ENCODE results near the gene PCYT1B. TPM values are rescaled to one million over a fixed set of nuclear protein-coding genes. Genes with fewer than 3 reads are reported as not detected.

The PCYT1B gene
- total and polyA plus RNA-seq, 2 experiments from 2014 or later: not detected

DNA sequence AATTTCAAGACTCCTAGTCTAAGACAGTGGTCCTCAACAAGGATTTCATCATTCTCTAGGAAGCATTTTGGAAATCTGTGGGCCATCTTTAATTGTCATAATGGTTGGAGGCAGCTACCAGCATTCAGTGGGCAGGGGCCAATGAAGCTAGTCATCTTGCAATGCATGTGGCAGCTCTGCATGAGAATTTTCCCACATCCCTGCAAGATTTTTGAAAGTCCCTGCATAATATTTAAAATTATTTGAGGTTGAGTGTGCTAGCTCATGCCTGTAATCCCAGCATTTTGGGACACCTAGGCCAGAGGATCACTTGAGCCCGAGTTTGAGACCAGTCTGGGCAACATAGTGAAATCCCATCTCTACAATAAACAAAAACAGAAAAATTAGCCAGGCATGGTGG is 44.0 kb downstream of the PCYT1B start:
- no peaks in the 10 kb centered on the region for H4K20me1 ChIP-seq (ENCODE audit: insufficient read depth)
- H3F3A ChIP-seq (ENCODE audit: insufficient read depth): no peaks in the 10 kb centered on the region
- no peaks in the 10 kb centered on the region for H3K27me3 ChIP-seq (replicated peaks; ENCODE audit: insufficient read depth)
- no peak overlapping the region for H2AFZ ChIP-seq
- H3K79me2 ChIP-seq (ENCODE audit: insufficient read depth): no peaks in the 10 kb centered on the region
- 11 to 30% methylated on average over 1 of the region's 1 CpG for WGBS, 2 experiments (ENCODE audit: low coverage in 1 of 2, low lambda C conversion rate in 2 of 2, missing lambda C conversion rate in 2 of 2)
- no peak overlapping the region for H3K4me3 ChIP-seq
- no peaks in the 10 kb centered on the region for H3K9me2 ChIP-seq (ENCODE audit: insufficient read depth)
- H3K9me3 ChIP-seq (ENCODE audit: low read depth): no peaks in the 10 kb centered on the region
- no peak overlapping the region for H3K9ac ChIP-seq
- no peak overlapping the region for H3K4me2 ChIP-seq (ENCODE audit: unreplicated experiment)
- DNase-seq: no peak
- in situ Hi-C loops (cut with MboI): no loop called here
- TF ChIP-seq EZH2phosphoT487 (IDR thresholded peaks at IDR 0.05; ENCODE audit: insufficient read depth, low read depth) (no peak), EZH2 (IDR thresholded peaks at IDR 0.05; ENCODE audit: insufficient read depth, poor library complexity, severe bottlenecking) (no peak)
- H3K36me3 ChIP-seq (ENCODE audit: low read depth): no peaks in the 10 kb centered on the region
- H3K27ac ChIP-seq: no peak overlapping the region
- no peaks in the 10 kb centered on the region for H3K4me1 ChIP-seq (ENCODE audit: insufficient read depth)

DNA sequence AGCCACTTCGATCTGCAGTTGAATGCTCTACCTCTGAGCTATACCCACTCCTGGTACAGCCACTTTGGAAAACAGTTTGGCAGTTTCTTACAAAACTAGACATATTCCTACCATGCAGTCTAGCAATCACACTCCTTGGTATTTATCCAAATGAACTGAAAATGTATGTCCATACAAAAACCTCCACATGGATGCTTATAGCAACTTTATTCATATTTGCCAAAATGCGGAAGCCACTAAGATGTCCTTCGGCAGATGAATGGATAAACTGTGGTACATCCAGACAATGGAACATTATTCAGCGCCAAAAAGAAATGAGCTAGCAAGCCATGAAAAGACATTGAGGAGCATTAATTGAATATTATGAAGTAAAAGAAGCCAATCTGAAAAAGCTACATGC is 45.3 kb downstream of the PCYT1B start:
- Histone ChIP-seq H3K27me3 (replicated peaks; ENCODE audit: insufficient read depth) (no peaks in the 10 kb centered on the region), H3K9me3 (ENCODE audit: low read depth) (no peaks in the 10 kb centered on the region), H3K9me2 (ENCODE audit: insufficient read depth) (no peaks in the 10 kb centered on the region), H3K79me2 (ENCODE audit: insufficient read depth) (no peaks in the 10 kb centered on the region), H2AFZ (no peak overlapping the region), H4K20me1 (ENCODE audit: insufficient read depth) (no peaks in the 10 kb centered on the region), H3F3A (ENCODE audit: insufficient read depth) (no peaks in the 10 kb centered on the region), H3K36me3 (ENCODE audit: low read depth) (no peaks in the 10 kb centered on the region), H3K9ac (no peak overlapping the region), H3K4me1 (ENCODE audit: insufficient read depth) (no peaks in the 10 kb centered on the region), H3K4me2 (ENCODE audit: unreplicated experiment) (no peak overlapping the region), H3K27ac (no peak overlapping the region), H3K4me3 (no peak overlapping the region)
- no peak for DNase-seq
- TF ChIP-seq EZH2 (IDR thresholded peaks at IDR 0.05; ENCODE audit: insufficient read depth, poor library complexity, severe bottlenecking): no peak
- no peak for TF ChIP-seq EZH2phosphoT487 (IDR thresholded peaks at IDR 0.05; ENCODE audit: insufficient read depth, low read depth)
- WGBS, 2 experiments (ENCODE audit: low coverage in 1 of 2, low lambda C conversion rate in 2 of 2, missing lambda C conversion rate in 2 of 2): 46 to 56% methylated on average over 4 of the region's 4 CpGs
- in situ Hi-C loops (cut with MboI): no loop called here

- Histone ChIP-seq H4K20me1 (ENCODE audit: insufficient read depth) (no peaks in the 10 kb centered on the region), H3K27me3 (replicated peaks; ENCODE audit: insufficient read depth) (no peaks in the 10 kb centered on the region), H3K36me3 (ENCODE audit: low read depth) (no peaks in the 10 kb centered on the region), H3K4me1 (ENCODE audit: insufficient read depth) (no peaks in the 10 kb centered on the region), H3F3A (ENCODE audit: insufficient read depth) (no peaks in the 10 kb centered on the region), H3K79me2 (ENCODE audit: insufficient read depth) (no peaks in the 10 kb centered on the region), H3K9ac (no peak overlapping the region), H3K4me3 (no peak overlapping the region), H3K4me2 (ENCODE audit: unreplicated experiment) (no peak overlapping the region), H3K27ac (no peak overlapping the region), H3K9me2 (ENCODE audit: insufficient read depth) (no peaks in the 10 kb centered on the region), H2AFZ (no peak overlapping the region), H3K9me3 (ENCODE audit: low read depth) (no peaks in the 10 kb centered on the region)
- WGBS, 2 experiments (ENCODE audit: low coverage in 1 of 2, low lambda C conversion rate in 2 of 2, missing lambda C conversion rate in 2 of 2): 51 to 53% methylated on average over 4 of the region's 4 CpGs
- TF ChIP-seq EZH2phosphoT487 (IDR thresholded peaks at IDR 0.05; ENCODE audit: insufficient read depth, low read depth) (no peak), EZH2 (IDR thresholded peaks at IDR 0.05; ENCODE audit: insufficient read depth, poor library complexity, severe bottlenecking) (no peak)
- in situ Hi-C loops (cut with MboI): no loop called here
- DNase-seq: no peak
Measured at GRCh38 chrX:24594501-24594900, 52.6 kb downstream of the PCYT1B start.

DNA sequence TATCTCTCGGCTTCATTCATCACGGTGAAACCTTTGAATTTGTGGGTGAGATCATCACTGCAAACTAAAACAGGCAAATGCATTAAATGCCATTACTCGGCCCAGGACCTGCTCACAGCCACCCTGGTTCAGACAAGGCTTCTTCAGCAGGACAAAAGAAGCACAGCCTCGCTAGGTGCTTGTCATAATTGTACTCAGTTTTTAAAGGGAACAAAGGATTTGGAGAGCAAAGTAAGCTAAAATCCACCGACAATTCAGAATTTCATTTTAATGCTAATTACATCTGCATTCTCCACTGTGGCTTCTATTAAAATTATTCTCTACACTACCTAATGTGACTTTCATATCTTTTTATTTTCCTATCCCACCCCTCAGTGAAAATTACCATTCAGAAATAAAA is 57.0 kb downstream of the PCYT1B start:
- Histone ChIP-seq H2AFZ (no peak overlapping the region), H3K36me3 (ENCODE audit: low read depth) (no peaks in the 10 kb centered on the region), H3K9me3 (ENCODE audit: low read depth) (no peaks in the 10 kb centered on the region), H3F3A (ENCODE audit: insufficient read depth) (no peaks in the 10 kb centered on the region), H3K9ac (no peak overlapping the region), H3K4me2 (ENCODE audit: unreplicated experiment) (no peak overlapping the region), H3K27ac (no peak overlapping the region), H3K27me3 (replicated peaks; ENCODE audit: insufficient read depth) (no peaks in the 10 kb centered on the region), H4K20me1 (ENCODE audit: insufficient read depth) (no peaks in the 10 kb centered on the region), H3K4me3 (no peak overlapping the region), H3K4me1 (ENCODE audit: insufficient read depth) (no peaks in the 10 kb centered on the region), H3K9me2 (ENCODE audit: insufficient read depth) (no peaks in the 10 kb centered on the region), H3K79me2 (ENCODE audit: insufficient read depth) (no peaks in the 10 kb centered on the region)
- in situ Hi-C loops (cut with MboI): no loop called here
- WGBS, 2 experiments (ENCODE audit: low coverage in 1 of 2, low lambda C conversion rate in 2 of 2, missing lambda C conversion rate in 2 of 2): 63 to 66% methylated on average over 5 of the region's 5 CpGs
- DNase-seq: no peak
- TF ChIP-seq EZH2phosphoT487 (IDR thresholded peaks at IDR 0.05; ENCODE audit: insufficient read depth, low read depth) (no peak), EZH2 (IDR thresholded peaks at IDR 0.05; ENCODE audit: insufficient read depth, poor library complexity, severe bottlenecking) (no peak)

- Histone ChIP-seq H3K36me3 (ENCODE audit: low read depth) (no peaks in the 10 kb centered on the region), H3K4me1 (ENCODE audit: insufficient read depth) (no peaks in the 10 kb centered on the region)
Measured at GRCh38 chrX:24577091-24577490, 70.1 kb downstream of the PCYT1B start.

More at GRCh38 chrX:24577091-24577490, 70.1 kb downstream of the PCYT1B start:
- no peak for DNase-seq
- Histone ChIP-seq H3K79me2 (ENCODE audit: insufficient read depth) (no peaks in the 10 kb centered on the region), H2AFZ (no peak overlapping the region), H3F3A (ENCODE audit: insufficient read depth) (no peaks in the 10 kb centered on the region), H4K20me1 (ENCODE audit: insufficient read depth) (no peaks in the 10 kb centered on the region), H3K27me3 (replicated peaks; ENCODE audit: insufficient read depth) (no peaks in the 10 kb centered on the region), H3K9me2 (ENCODE audit: insufficient read depth) (no peaks in the 10 kb centered on the region), H3K9ac (no peak overlapping the region), H3K27ac (no peak overlapping the region), H3K4me2 (ENCODE audit: unreplicated experiment) (no peak overlapping the region), H3K9me3 (ENCODE audit: low read depth) (no peaks in the 10 kb centered on the region), H3K4me3 (no peak overlapping the region)
- WGBS, 2 experiments (ENCODE audit: low coverage in 1 of 2, low lambda C conversion rate in 2 of 2, missing lambda C conversion rate in 2 of 2): 38 to 45% methylated on average over 9 of the region's 9 CpGs
- in situ Hi-C loops (cut with MboI): no loop called here
- no peak for TF ChIP-seq EZH2 (IDR thresholded peaks at IDR 0.05; ENCODE audit: insufficient read depth, poor library complexity, severe bottlenecking)
- no peak for TF ChIP-seq EZH2phosphoT487 (IDR thresholded peaks at IDR 0.05; ENCODE audit: insufficient read depth, low read depth)

Data from GM23248 (cell line).